ENCODE results near the gene ZBTB20.

The ZBTB20 gene

GRCh38 chr3:114499976-114500375 is 647.1 kb downstream of the ZBTB20 start:
- H3K4me3 ChIP-seq (ENCODE audit: insufficient read depth, low read length, poor library complexity, severe bottlenecking): no peak overlapping the region
- no peaks in the 10 kb centered on the region for H3F3A ChIP-seq (ENCODE audit: insufficient read depth)
- H3K36me3 ChIP-seq (ENCODE audit: low read length): no peaks in the 10 kb centered on the region
- H3K27ac ChIP-seq (ENCODE audit: low read depth, low read length): no peak overlapping the region
- no peaks in the 10 kb centered on the region for H3K9me3 ChIP-seq (ENCODE audit: insufficient read depth, low read length)
- no peak overlapping the region for H3K4me2 ChIP-seq (ENCODE audit: low read depth, low read length, poor library complexity, severe bottlenecking)
- no peaks in the 10 kb centered on the region for H3K27me3 ChIP-seq (ENCODE audit: low read length)
- H3K79me2 ChIP-seq (ENCODE audit: insufficient read depth, low read length): no peaks in the 10 kb centered on the region
- no peaks in the 10 kb centered on the region for H4K20me1 ChIP-seq (ENCODE audit: low read depth, low read length)
- TF ChIP-seq EZH2phosphoT487 (conservative IDR thresholded peaks at IDR 0.05; ENCODE audit: low read length) (no peak), CTCF (IDR thresholded peaks at IDR 0.05; ENCODE audit: insufficient read depth, low read length, poor library complexity, severe bottlenecking) (no peak)
- no peak overlapping the region for H3K9ac ChIP-seq (ENCODE audit: low read length)
- H2AFZ ChIP-seq (ENCODE audit: low read depth, low read length, severe bottlenecking): no peak overlapping the region
- no peaks in the 10 kb centered on the region for H3K9me2 ChIP-seq (replicated peaks; ENCODE audit: insufficient read depth, low read length)

DNA sequence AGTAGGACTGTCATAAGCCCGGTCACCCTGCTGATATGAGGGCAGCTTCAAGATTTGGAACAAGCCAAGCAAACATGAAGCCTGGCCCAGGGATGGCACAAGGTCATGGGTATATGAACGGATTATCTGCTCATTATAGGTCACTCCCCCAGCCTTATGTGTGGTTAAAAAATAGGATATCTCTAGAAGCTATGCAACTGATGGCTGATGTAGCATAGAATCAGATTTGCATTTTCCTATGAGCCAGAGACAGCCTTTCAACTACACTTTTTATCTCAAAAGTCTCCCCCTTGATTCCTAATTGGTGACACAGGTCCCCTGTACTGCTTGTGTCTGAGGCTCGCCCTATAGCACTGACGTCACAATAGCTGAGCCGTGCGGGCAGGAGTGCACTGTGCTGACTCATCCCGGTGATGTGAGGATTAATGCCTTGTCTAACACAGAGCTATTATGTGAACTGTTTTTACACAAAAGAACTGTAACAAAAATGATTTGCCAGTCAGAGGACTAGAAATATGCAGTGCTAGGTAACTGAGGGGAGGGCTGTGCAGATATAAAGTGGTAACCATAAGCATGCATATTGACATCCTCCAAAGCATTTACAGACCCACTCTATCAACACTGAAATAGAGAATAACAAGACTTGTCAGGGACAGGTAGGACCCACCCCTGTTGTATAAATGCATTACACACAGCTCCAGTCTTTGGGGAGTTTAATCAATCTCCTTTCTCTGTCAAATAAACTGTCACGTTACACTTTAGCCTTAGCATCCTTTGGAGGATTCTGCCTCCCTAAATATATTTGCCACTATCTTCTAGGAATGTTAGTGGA is 648.3 kb downstream of the ZBTB20 start:
- no peaks in the 10 kb centered on the region for H3K9me2 ChIP-seq (replicated peaks; ENCODE audit: insufficient read depth, low read length)
- no peak overlapping the region for H2AFZ ChIP-seq (ENCODE audit: low read depth, low read length, severe bottlenecking)
- H3K36me3 ChIP-seq (ENCODE audit: low read length): no peaks in the 10 kb centered on the region
- H3K9me3 ChIP-seq (ENCODE audit: insufficient read depth, low read length): no peaks in the 10 kb centered on the region
- no peak overlapping the region for H3K4me3 ChIP-seq (ENCODE audit: insufficient read depth, low read length, poor library complexity, severe bottlenecking)
- TF ChIP-seq EZH2phosphoT487 (conservative IDR thresholded peaks at IDR 0.05; ENCODE audit: low read length) (no peak), CTCF (IDR thresholded peaks at IDR 0.05; ENCODE audit: insufficient read depth, low read length, poor library complexity, severe bottlenecking) (no peak)
- no peaks in the 10 kb centered on the region for H3K27me3 ChIP-seq (ENCODE audit: low read length)
- no peaks in the 10 kb centered on the region for H3K79me2 ChIP-seq (ENCODE audit: insufficient read depth, low read length)
- no peaks in the 10 kb centered on the region for H3F3A ChIP-seq (ENCODE audit: insufficient read depth)
- no peaks in the 10 kb centered on the region for H4K20me1 ChIP-seq (ENCODE audit: low read depth, low read length)
- no peak overlapping the region for H3K9ac ChIP-seq (ENCODE audit: low read length)
- H3K27ac ChIP-seq (ENCODE audit: low read depth, low read length): no peak overlapping the region
- H3K4me2 ChIP-seq (ENCODE audit: low read depth, low read length, poor library complexity, severe bottlenecking): no peak overlapping the region

GRCh38 chr3:114496874-114497273 is 650.2 kb downstream of the ZBTB20 start:
- no peak overlapping the region for H3K4me2 ChIP-seq (ENCODE audit: low read depth, low read length, poor library complexity, severe bottlenecking)

More at GRCh38 chr3:114496874-114497273, 650.2 kb downstream of the ZBTB20 start:
- Histone ChIP-seq H3K27me3 (ENCODE audit: low read length) (no peaks in the 10 kb centered on the region), H2AFZ (ENCODE audit: low read depth, low read length, severe bottlenecking) (no peak overlapping the region), H3K9ac (ENCODE audit: low read length) (no peak overlapping the region), H3K9me2 (replicated peaks; ENCODE audit: insufficient read depth, low read length) (no peaks in the 10 kb centered on the region), H3K4me3 (ENCODE audit: insufficient read depth, low read length, poor library complexity, severe bottlenecking) (no peak overlapping the region), H3K27ac (ENCODE audit: low read depth, low read length) (no peak overlapping the region), H3F3A (ENCODE audit: insufficient read depth) (no peaks in the 10 kb centered on the region), H3K79me2 (ENCODE audit: insufficient read depth, low read length) (no peaks in the 10 kb centered on the region), H3K36me3 (ENCODE audit: low read length) (no peaks in the 10 kb centered on the region), H4K20me1 (ENCODE audit: low read depth, low read length) (no peaks in the 10 kb centered on the region), H3K9me3 (ENCODE audit: insufficient read depth, low read length) (no peaks in the 10 kb centered on the region)
- TF ChIP-seq CTCF (IDR thresholded peaks at IDR 0.05; ENCODE audit: insufficient read depth, low read length, poor library complexity, severe bottlenecking): no peak
- no peak for TF ChIP-seq EZH2phosphoT487 (conservative IDR thresholded peaks at IDR 0.05; ENCODE audit: low read length)

Measured in SU-DHL-6 (cell line).